Nephron (organoid): Measurements from ENCODE around the gene MEAF6.

Source experiments
- H3K27ac Mint-ChIP-seq, 3 experiments: 2 replicates each; pipeline ENCODE4 v1.8.0; 2020; ENCODE audit warnings: mixed read lengths in 3 of 3, mild to moderate bottlenecking in 2 of 3, moderate library complexity in 1 of 3
- H3K27me3 Mint-ChIP-seq: 2 replicates; pipeline ENCODE4 v1.8.0; 2021; ENCODE audit warnings: low read depth, mild to moderate bottlenecking, moderate library complexity, mixed read lengths
- H3K36me3 Mint-ChIP-seq: 2 replicates; pipeline ENCODE4 v1.8.0; 2020; ENCODE audit warnings: low read depth, mixed read lengths
- H3K4me1 Mint-ChIP-seq: 2 replicates; pipeline ENCODE4 v1.8.0; 2020; ENCODE audit warnings: mixed read lengths
- H3K4me3 Mint-ChIP-seq, 3 experiments: 2 replicates each; pipeline ENCODE4 v1.8.0; 2020; ENCODE audit warnings: mild to moderate bottlenecking in 3 of 3, mixed read lengths in 3 of 3, moderate library complexity in 2 of 3
- H3K9me3 Mint-ChIP-seq: 2 replicates; pipeline ENCODE4 v1.8.0; 2020; ENCODE audit warnings: mixed read lengths
- CTCF ChIP-seq, 3 experiments: fragments of 200-600 bp; sonication (generic); IDR thresholded peaks; one replicate each; pipeline ENCODE4 v1.5.0; 2021; ENCODE audit warnings: antibody characterized with exemption in 3 of 3; ENCODE audit not compliant: unreplicated experiment in 3 of 3

Gene MEAF6

GRCh38 chr1:37487619-37487984 lies 27.0 kb downstream of the MEAF6 start:
- Mint-ChIP-seq H3K27me3 (no peaks in the 10 kb centered on the region), H3K4me1 (peaks cover 12% of the 10 kb centered on the region), H3K4me3 (no peak overlapping the region), H3K36me3 (peaks cover 22% of the 10 kb centered on the region), H3K27ac (peak overlapping the region in 2 of 3 experiments; percentile 6 to 26), H3K9me3 (no peaks in the 10 kb centered on the region)
- no peak for TF ChIP-seq CTCF (IDR thresholded peaks at IDR 0.05; ENCODE audit: unreplicated experiment in 3 of 3)

GRCh38 chr1:37486680-37487618 lies 27.6 kb downstream of the MEAF6 start:
- H3K9me3 Mint-ChIP-seq = no peaks in the 10 kb centered on the region

GRCh38 chr1:37485902-37486679 lies 28.5 kb downstream of the MEAF6 start:
- no peak for TF ChIP-seq CTCF (IDR thresholded peaks at IDR 0.05; ENCODE audit: unreplicated experiment in 3 of 3)
- Mint-ChIP-seq H3K4me1 (peaks cover 12% of the 10 kb centered on the region), H3K27me3 (no peaks in the 10 kb centered on the region), H3K36me3 (peaks cover 31% of the 10 kb centered on the region), H3K4me3 (no peak overlapping the region), H3K9me3 (no peaks in the 10 kb centered on the region), H3K27ac (no peak overlapping the region)

More at GRCh38 chr1:37486680-37487618, 27.6 kb downstream of the MEAF6 start:
- peak overlapping the region; percentile 6 to 72 (median 26) for H3K27ac Mint-ChIP-seq
- H3K4me3 Mint-ChIP-seq = no peak overlapping the region
- peaks cover 26% of the 10 kb centered on the region for H3K36me3 Mint-ChIP-seq
- TF ChIP-seq CTCF (IDR thresholded peaks at IDR 0.05; ENCODE audit: unreplicated experiment in 3 of 3) = peak; percentile 94 to 97 (median 97)
- H3K4me1 Mint-ChIP-seq = peaks cover 12% of the 10 kb centered on the region
- H3K27me3 Mint-ChIP-seq = no peaks in the 10 kb centered on the region

- Mint-ChIP-seq H3K4me3 (no peak overlapping the region), H3K27ac (no peak overlapping the region), H3K9me3 (no peaks in the 10 kb centered on the region), H3K36me3 (peaks cover 21% of the 10 kb centered on the region), H3K27me3 (no peaks in the 10 kb centered on the region), H3K4me1 (peaks cover 13% of the 10 kb centered on the region)
- no peak for TF ChIP-seq CTCF (IDR thresholded peaks at IDR 0.05; ENCODE audit: unreplicated experiment in 3 of 3)
Observed at GRCh38 chr1:37484325-37485051, 30.1 kb downstream of the MEAF6 start.

- Mint-ChIP-seq H3K27me3 (no peaks in the 10 kb centered on the region), H3K9me3 (no peaks in the 10 kb centered on the region), H3K27ac (no peak overlapping the region), H3K4me1 (peaks cover 15% of the 10 kb centered on the region), H3K4me3 (no peak overlapping the region), H3K36me3 (peaks cover 21% of the 10 kb centered on the region)
- no peak for TF ChIP-seq CTCF (IDR thresholded peaks at IDR 0.05; ENCODE audit: unreplicated experiment in 3 of 3)
Observed at GRCh38 chr1:37483785-37484184, 30.8 kb downstream of the MEAF6 start.
